ENCODE results near the gene WHAMM.

The WHAMM gene

DNA sequence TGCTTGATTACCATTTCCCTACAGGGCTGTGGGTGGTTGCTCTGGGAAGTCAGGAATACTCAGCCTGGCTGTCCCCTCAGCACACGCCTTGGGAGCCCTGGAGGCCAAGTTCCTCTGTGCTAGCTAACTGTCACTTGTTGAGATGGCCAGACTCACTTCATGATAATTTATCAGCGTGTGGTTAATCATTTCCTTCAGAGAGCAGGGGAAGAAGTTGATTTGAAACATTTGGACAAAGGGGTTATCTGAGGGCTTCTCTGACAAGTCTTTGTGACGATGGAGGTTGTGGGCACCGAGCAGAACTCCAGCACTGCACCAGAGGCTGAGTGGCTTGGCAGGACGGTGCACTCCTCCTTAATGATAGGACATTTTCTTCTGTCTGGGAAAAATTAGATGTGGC lies 61.9 kb downstream of the WHAMM start:
- no peak for FAIRE-seq

DNA sequence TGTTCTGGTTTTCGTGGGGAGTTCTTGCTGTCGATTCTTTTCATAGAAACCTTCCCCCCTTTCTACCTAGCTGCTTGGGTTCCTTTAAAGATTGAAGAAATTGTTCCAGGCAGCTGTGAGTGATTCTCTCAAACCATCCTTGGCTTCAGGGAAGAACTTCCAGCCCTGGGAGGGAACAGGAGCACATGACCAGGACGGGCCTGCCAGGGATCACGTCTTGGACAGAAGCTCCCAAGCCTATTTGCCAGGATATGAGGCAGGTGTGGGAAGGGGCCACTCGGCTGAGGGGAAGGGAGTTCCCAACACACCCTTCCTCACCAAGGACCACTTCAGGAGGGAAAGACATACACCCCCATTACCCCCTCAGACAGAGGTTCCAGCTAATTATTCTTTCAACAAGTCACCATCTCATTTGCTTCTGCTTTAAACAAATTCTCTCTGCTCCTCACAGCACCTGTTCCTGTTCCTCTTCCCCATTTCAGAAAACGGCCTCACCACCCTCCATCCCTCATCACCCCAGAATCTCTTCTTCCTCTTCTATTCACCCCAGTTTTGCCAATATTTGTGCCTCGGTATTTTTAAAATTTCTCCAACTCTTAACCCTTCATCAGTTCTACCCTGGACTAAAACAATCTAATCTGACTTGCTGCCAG lies 62.5 kb downstream of the WHAMM start:
- FAIRE-seq: no peak

DNA sequence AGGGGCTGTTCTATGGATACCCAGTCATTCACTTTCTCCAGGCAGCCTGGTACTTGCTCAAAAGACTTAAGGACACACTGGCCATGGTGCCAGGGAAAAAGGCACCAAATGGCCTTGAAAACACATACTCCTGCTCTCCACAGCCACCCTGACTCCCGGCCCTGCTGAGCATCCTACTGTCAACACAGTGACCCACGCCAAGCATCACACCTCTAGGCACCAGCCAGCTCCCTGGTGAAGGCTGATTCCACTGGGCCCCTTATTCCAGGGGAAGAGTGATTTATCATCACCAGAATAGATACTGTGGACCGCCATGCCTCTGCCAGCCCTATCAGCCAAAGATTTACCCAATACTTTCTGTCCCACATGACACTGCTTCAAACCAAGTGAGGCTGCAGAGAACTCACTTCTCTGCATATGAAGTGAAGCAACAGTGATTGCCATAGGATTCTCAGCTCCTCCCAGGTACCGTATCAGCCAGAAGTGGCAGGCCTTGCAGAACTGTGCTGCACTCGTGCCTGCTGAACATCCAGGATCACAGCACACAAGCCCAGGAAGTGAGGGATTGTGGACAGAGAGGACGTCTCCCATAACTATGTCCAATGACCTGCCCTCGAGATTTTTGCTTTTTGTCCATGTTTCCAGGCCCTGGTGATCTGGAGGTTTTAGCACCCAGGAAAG lies 63.7 kb downstream of the WHAMM start:
- FAIRE-seq: no peak

DNA sequence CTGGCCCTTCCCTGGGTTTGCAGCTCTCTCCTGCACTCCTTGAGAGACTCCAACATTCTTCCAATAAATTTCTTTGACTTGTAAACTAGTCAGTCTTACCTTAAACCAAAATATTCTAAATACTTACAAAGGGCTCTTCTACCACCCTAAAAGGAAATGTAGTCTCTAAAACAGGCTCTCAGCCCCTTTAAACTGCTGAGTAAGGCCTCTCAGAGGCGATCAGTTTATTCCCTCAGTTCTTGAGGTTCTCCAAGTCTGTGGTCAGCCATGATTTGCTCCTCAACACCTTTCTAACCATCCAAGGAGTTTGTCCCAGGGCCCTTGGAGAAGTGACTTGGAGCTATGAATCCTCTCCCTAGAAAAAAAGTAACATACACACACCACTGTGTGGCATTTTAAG lies 64.8 kb downstream of the WHAMM start:
- no peak for FAIRE-seq

DNA sequence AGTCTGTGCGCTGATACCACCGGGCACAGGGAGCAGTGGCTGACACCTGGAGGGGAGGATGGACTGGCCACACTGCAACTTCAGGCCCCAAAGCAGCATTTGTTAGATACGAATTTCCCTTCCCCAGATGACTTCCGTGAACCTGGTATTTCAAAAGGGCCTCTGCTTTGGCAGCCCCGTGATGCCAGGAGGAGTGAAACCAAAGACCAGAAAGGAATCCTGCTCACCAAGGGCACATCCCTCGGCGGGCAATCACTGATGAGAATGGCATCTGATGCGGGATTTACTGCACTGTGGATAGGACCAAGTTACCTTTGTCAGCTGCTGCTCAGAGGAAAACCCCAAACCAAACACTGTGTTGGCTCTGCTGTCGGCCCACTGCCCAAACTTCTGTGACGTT lies 65.5 kb downstream of the WHAMM start:
- no peak for FAIRE-seq

DNA sequence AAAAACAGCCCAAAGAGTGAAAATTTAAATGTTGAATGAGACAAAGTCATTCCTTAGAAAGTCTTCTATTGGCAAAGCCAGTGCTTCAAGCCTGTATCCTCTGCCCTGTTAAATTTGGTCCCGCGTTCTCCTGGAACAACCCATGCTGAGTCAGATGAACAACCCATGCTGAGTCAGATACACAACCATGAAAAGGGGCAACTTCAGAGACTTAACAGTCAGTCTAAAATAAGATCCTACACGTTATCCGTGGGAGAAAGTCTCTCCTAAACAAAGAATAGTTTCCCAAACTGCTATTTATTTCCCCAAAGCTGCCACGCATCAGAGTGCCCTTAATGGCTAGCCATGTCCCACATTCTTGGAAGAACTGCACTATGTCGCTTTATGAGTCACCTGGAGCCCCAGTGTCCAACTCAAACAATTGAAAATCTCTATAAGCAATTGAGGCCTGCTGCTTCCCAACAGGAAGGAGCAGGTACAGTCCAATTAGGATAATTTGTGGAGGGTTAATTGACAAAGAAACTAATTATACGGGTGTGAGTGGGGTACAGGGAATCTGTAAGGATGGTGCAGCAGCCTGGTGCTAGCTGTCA lies 66.1 kb downstream of the WHAMM start:
- no peak for FAIRE-seq

DNA sequence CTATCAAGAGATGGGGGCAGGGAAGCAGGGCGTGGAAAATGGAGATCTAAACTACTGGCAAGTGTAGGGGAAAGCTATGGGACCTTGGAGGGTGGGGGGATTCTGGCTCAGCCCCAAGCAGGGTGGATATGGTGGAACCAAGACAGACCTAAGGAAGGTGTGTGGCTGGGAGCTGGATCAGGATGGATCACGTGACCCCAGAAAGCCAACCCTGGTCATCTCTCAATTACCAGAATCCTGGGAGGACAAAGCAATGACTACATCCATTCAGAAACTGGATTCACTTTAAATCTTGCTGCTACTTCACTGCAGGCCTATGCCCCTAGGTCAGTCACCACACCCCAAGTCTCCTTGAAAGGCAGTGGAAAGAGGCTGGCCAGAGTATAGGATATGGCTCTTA lies 68.4 kb downstream of the WHAMM start:
- FAIRE-seq: no peak

DNA sequence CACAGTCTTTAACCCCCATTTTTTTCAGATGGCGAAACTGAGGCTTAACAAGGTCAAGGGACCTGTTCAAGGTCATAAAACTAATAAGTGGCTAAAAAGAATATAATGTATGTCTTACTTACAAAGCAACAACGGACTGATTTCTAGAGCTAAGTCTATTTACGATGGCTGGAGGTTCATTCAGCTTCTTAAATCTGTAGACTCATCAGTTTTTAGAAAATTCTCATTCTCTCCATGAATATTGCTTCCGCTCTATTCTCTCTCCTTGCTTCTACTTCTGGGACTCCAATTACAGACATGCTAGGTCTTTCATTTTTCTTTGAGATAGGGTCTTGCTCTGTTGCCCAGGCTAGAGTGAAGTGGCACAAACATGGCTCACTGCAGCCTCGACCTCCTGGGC lies 68.9 kb downstream of the WHAMM start:
- no peak for FAIRE-seq

DNA sequence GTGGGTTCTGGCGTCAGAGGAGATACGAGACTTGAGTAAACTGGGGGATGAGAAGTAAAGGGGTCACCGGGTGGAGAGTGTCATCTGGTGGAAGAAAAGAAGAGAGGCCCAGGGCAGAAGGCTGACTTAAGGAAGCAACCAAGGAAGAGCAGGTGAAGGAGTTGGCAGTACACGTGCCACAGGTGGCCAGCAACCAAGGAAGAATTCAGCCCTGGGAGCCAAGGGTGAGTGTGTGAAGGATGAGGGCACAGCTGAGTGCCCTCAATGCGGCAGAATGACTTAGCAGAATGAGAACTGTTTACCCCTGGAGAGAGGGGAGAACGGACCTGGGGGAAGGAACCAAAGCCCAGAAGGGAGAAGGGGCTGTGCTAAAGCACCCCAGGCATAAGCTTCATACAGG lies 71.3 kb downstream of the WHAMM start:
- FAIRE-seq: no peak

DNA sequence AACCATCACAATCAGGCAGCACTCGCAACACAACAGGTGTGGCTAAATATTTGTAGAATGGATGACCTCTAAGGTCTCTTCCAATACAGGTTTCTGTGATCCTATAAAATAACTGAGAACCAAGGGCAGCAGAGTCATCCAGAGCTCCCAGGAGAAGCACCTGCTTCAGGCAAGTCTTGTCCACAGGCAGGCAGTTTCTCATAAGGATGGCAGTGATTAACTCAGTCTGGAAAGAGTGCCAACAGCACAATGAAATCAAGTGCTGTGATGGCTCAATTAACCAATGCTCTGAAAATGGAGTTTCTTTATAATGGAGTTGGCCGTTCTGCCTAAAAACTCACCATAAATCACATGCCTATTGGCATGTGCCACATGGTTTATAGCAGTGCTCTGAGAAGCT lies 72.3 kb downstream of the WHAMM start:
- FAIRE-seq: no peak

DNA sequence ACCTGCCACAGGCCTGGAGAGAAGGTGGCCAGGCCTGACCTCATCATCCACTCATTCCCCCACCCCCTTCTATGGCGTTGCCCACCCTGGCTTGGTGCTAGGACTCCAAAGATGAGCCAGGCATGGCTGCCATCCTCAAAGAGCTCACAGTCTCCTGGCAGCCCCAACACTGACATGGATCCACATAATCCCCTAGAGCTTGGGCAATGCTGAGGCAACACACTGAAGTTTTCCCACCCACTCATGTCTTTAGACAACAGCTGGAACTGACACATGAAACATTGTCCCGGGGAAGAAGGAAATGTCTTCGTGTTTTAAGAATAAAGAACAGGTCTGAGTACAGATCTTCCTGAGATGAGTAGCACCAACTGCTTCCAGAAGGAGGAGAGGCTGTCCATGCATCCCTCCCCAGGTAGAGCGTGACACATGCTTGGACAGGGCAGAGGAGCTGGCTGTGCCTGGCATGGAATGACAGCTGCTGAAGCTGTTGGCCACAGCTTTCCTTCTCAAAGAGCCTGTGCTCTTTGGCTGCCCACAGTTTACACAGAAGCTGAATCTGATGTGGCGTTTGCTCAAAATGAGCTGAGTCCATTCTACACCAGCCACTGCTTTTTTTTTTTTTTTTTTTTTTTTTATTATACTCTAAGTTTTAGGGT lies 73.0 kb downstream of the WHAMM start:
- no peak for FAIRE-seq
